ENCODE measurements around the gene NCR3LG1. TPM values are rescaled to one million over a fixed set of nuclear protein-coding genes. Genes with fewer than 3 reads are reported as not detected.

NCR3LG1 gene
- total RNA-seq, 4 donors from 2014 or later: 4.6 to 7.4 (median 6.3) TPM

Other genes starting within 250 kb of the NCR3LG1 start
- gene PIK3C2A, start 143.8 kb upstream of the NCR3LG1 start, total RNA-seq: 10 to 100 TPM; 31.0 to 63.4 (median 43.2) TPM
- 10 to 100 TPM; 12.7 to 35.1 (median 31.1) TPM for gene NUCB2, start 75.1 kb upstream of the NCR3LG1 start, total RNA-seq
- 1 to 10 TPM; 1.7 to 5.1 (median 2.4) TPM for gene KCNJ11, start 36.9 kb downstream of the NCR3LG1 start, total RNA-seq
- under 1 TPM in 1 of 4 donors, not detected in 3; 0.42 TPM for gene ABCC8, start 125.0 kb downstream of the NCR3LG1 start, total RNA-seq
- gene USH1C, start 192.6 kb downstream of the NCR3LG1 start, total RNA-seq: not detected
- gene OTOG, start 195.5 kb downstream of the NCR3LG1 start, total RNA-seq: not detected

Measured in suprapubic skin (tissue), 4 donors.